OCI-LY7 (cell line): ENCODE data around the gene CCHCR1.

ENCODE experiments used
- CTCF ChIP-seq: fragments of 200-600 bp; sonication (generic); conservative IDR thresholded peaks from 2 replicates; pipeline ENCODE4 v1.5.1; 2014; ENCODE audit warnings: mild to moderate bottlenecking, antibody characterized with exemption, low read length, moderate library complexity, mixed read lengths
- EZH2phosphoT487 ChIP-seq: fragments of 200-600 bp; sonication (generic); IDR thresholded peaks from 2 replicates; pipeline ENCODE4 v1.6.1; 2018; ENCODE audit warnings: low read depth, borderline replicate concordance, mild to moderate bottlenecking, mixed run types, antibody characterized with exemption, low read length, moderate library complexity, mixed read lengths

GRCh38 chr6:31169123-31169857 lies 11.7 kb upstream of the CCHCR1 start:
- TF ChIP-seq CTCF: no peak
- TF ChIP-seq EZH2phosphoT487: no peak
